Body of pancreas (tissue), 4 donors: Measurements from ENCODE around the gene MKX. TPM values are rescaled to one million over a fixed set of nuclear protein-coding genes. Genes with fewer than 3 reads are reported as not detected.

Experiments used
- ATAC-seq: fragments of 150-250 bp; one replicate; pipeline ENCODE4 v1.9.1; 2016
- DNase-seq, 4 donors: peaks; one replicate each; pipeline ENCODE4 v3.0.0-alpha.2; 2019
- H3K27ac ChIP-seq, 4 donors: fragments of 200-600 bp; sonication (generic); 1 replicate in 3 of 4; 2 replicates in 1 of 4; pipeline versions ENCODE4 v1.5.1 to v1.6.1; 2016 to 2019; ENCODE audit warnings: mild to moderate bottlenecking in 1 of 4, mixed read lengths in 1 of 4, moderate library complexity in 1 of 4
- H3K27me3 ChIP-seq, 2 donors: fragments of 200-600 bp; sonication (generic); one replicate each; pipeline ENCODE4 v1.6.0; 2016; ENCODE audit warnings: mild to moderate bottlenecking in 1 of 2
- H3K36me3 ChIP-seq, 2 donors: fragments of 200-600 bp; sonication (generic); replicated peaks in 1 of 2; 2 replicates each; pipeline ENCODE4 v1.5.1; 2016; ENCODE audit warnings: low read depth in 2 of 2; ENCODE audit not compliant: insufficient read depth in 1 of 2
- H3K4me1 ChIP-seq: fragments of 200-600 bp; sonication (generic); one replicate; pipeline ENCODE4 v1.6.0; 2016
- H3K4me3 ChIP-seq, 2 donors: fragments of 200-600 bp; sonication (generic); 1 replicate in 1 of 2; 2 replicates in 1 of 2; pipeline ENCODE4 v1.5.1; 2016 to 2019
- H3K9me3 ChIP-seq, 3 donors: fragments of 200-600 bp; sonication (generic); 1 replicate in 2 of 3; 2 replicates in 1 of 3; pipeline ENCODE4 v1.5.1; 2016
- POLR2A ChIP-seq, 3 donors: fragments of 450-650 bp; IDR thresholded peaks; one replicate each; pipeline ENCODE4 v1.6.1; 2016; ENCODE audit warnings: antibody characterized with exemption in 3 of 3, mild to moderate bottlenecking in 2 of 3
- WGBS, 2 donors: methylation state at CpG; one replicate each; pipeline ENCODE4 v1.1.5; 2017; 5-methylcytosine and 5-hydroxymethylcytosine counted together
- intact Hi-C: fragments of 100-400 bp; cut with DNase I; formaldehyde crosslinking; loops from one replicate; pipeline ENCODE4 v1.15.1; 2023
- small RNA-seq: library from RNA; depleted of rRNA; stranded (forward); fragments of <200 nt; gene quantifications from one replicate; pipeline ENCODE3, GENCODE V24; 2016
- total RNA-seq, 2 donors: library from RNA; depleted of rRNA; stranded (reverse); fragments of >200 nt; gene quantifications; one replicate each; pipeline ENCODE4 v1.1.0, GENCODE V29; 2016
- TF ChIP-seq, protein P1 (sequence below), 7 experiments: fragments of 450-650 bp in 4 of 7; fragments of 200-600 bp in 3 of 7; sonication (generic) in 3 of 7; IDR thresholded peaks; one replicate each; pipeline ENCODE4 v1.5.1; 2016 to 2019; ENCODE audit warnings: antibody characterized with exemption in 7 of 7

The MKX gene
- total RNA-seq, 2 donors from 2014 or later, result 0.33 to 1.6 TPM

DNA sequence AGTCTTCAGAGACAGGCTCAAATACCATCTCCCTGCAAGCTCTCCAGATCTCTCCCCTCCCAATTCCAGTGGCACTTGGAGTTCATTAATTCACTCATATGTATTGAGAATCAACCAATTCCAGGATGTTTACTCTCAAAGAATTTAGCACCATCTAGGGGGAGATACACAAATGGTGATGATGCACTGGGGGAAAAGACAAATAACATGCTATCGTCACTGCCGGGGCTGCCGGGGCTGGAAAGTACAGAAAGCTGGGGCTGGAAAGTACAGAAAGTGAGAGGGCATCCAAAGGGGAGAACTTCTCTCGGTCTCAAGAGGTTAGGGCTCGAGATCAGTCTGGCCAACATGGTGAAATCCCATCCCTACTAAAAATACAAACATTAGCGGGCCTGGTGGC is 118.7 kb downstream of the MKX start:
- Histone ChIP-seq H3K4me1 (no peaks in the 10 kb centered on the region), H3K9me3 (no peaks in the 10 kb centered on the region), H3K27ac (no peak overlapping the region), H3K4me3 (no peak overlapping the region), H3K27me3 (peaks cover 0 to 5% of the 10 kb centered on the region in 2 donors), H3K36me3 (no peaks in the 10 kb centered on the region)
- no peak for ATAC-seq
- intact Hi-C loops, result no loop called here
- DNase-seq, result no peak
- 67 to 75% methylated on average over 6 of the region's 6 CpGs for WGBS, 2 donors
- TF ChIP-seq POLR2A (IDR thresholded peaks at IDR 0.05), result no peak
- TF ChIP-seq, protein P1, sequence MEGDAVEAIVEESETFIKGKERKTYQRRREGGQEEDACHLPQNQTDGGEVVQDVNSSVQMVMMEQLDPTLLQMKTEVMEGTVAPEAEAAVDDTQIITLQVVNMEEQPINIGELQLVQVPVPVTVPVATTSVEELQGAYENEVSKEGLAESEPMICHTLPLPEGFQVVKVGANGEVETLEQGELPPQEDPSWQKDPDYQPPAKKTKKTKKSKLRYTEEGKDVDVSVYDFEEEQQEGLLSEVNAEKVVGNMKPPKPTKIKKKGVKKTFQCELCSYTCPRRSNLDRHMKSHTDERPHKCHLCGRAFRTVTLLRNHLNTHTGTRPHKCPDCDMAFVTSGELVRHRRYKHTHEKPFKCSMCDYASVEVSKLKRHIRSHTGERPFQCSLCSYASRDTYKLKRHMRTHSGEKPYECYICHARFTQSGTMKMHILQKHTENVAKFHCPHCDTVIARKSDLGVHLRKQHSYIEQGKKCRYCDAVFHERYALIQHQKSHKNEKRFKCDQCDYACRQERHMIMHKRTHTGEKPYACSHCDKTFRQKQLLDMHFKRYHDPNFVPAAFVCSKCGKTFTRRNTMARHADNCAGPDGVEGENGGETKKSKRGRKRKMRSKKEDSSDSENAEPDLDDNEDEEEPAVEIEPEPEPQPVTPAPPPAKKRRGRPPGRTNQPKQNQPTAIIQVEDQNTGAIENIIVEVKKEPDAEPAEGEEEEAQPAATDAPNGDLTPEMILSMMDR (IDR thresholded peaks at IDR 0.05), result no peak

DNA sequence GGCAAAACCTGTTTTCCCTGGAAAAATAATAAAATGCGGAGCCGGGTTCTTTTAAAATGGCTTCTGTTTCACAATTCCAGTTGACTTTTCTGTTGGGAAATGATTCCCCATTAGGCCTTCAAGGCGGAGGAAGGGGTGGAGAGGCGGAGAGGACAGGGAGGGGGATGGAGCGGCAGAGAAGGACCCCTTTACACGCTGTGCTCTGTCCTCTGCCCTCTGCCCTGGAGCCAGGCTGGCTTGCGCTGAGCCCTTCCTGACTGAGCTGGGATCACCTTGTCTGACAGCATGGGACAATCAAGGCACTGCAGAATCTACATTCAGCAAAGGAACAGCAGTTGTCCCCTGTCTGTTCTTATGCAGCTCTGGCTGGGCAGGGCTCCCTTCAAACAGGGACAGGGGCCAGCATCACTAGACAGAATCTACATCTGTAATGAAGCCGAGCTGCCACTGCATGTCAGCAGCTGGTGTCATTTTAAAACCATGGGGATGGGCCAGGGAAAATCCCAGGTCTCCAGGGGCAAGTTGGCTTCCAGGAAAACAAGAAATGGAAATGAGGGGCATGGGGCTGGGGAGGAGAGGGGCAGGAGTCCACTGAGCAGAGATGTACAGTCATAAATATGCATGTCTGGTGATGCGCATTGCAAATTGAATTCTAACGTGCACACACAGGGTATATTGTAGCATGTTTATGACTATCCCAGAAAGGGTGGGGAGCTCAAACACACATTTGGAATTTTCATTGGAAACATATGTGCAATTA is 120.0 kb downstream of the MKX start:
- no peak for ATAC-seq
- WGBS, 2 donors, result 73 to 81% methylated on average over 10 of the region's 10 CpGs
- no peak for DNase-seq

DNA sequence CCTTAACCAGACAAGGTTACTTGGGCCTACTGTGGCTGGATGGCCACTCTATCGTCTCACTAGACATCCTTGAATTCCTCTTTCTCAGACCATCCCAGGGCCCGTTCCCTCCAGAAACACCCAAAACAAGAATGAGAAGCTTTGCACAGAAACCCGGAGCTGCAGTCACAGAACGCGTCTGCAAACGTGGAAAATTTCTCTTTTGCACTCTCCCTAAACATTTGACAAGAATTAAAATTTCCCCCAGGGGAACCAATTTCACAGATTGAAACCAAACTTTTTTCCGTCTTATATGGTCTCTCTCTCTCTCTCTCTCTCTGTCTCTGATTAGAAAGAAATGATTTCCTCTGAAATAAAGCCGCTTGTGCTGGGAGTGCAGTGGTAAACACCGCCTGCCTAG is 120.7 kb downstream of the MKX start:
- TF ChIP-seq, protein P1 (IDR thresholded peaks at IDR 0.05), result no peak
- no peak for TF ChIP-seq POLR2A (IDR thresholded peaks at IDR 0.05)
- ATAC-seq (no peak), DNase-seq (no peak)
- Histone ChIP-seq H3K27ac (no peak overlapping the region), H3K4me1 (no peaks in the 10 kb centered on the region), H3K4me3 (no peak overlapping the region), H3K36me3 (no peaks in the 10 kb centered on the region), H3K9me3 (no peaks in the 10 kb centered on the region), H3K27me3 (peaks cover 0 to 5% of the 10 kb centered on the region in 2 donors)
- intact Hi-C loops, result no loop called here
- 66 to 76% methylated on average over 9 of the region's 9 CpGs for WGBS, 2 donors

More for the DNA sequence above, 120.0 kb downstream of the MKX start:
- TF ChIP-seq, protein P1 (IDR thresholded peaks at IDR 0.05), result no peak
- TF ChIP-seq POLR2A (IDR thresholded peaks at IDR 0.05), result no peak
- no peaks in the 10 kb centered on the region for H3K9me3 ChIP-seq
- no peak overlapping the region for H3K27ac ChIP-seq
- no peaks in the 10 kb centered on the region for H3K4me1 ChIP-seq
- intact Hi-C loops, result no loop called here
- no peaks in the 10 kb centered on the region for H3K36me3 ChIP-seq
- peaks cover 0 to 5% of the 10 kb centered on the region in 2 donors for H3K27me3 ChIP-seq
- no peak overlapping the region for H3K4me3 ChIP-seq

Small RNA genes lying within 50 kb of the gene (small RNA-seq; reads per million reads assigned to genes)
- not detected for gene RN7SKP132

Other genes with a start within 250 kb of the MKX start
- gene RAB18, start 241.5 kb downstream of the MKX start, total RNA-seq, result 10 to 100 TPM; 18.2 to 19.8 TPM